Activated CD8-positive, alpha-beta memory T cell treated with anti-CD3 and anti-CD28 coated beads, Interleukin-2, amount 10 ng/mL, durations not matched to agents 7 days and 5 days (primary cell): ENCODE measurements around the gene SNRNP35. TPM values are rescaled to one million over a fixed set of nuclear protein-coding genes. Genes with fewer than 3 reads are reported as not detected.
A peak's percentile ranks its signal among the peaks of the same experiment; 100 is the strongest.
"Not testable (repeated sequence)": the region's sequence is repeated elsewhere in the genome, so short reads cannot be mapped to it uniquely, and the experiment has no call there.

Experiments used
- ATAC-seq: fragments of 150-1000 bp; cut with Tn5 transposase; one replicate; pipeline ENCODE4 v1.10.0; 2021; ENCODE audit warnings: moderate library complexity
- CTCF ChIA-PET: fragments of 350-600 bp; sonication (Branson Sonifier 250); formaldehyde crosslinking; loops from one replicate; lab custom pipeline; 2021; ENCODE audit warnings: antibody characterized with exemption; lab: Charles Lee
- DNase-seq: peaks from one replicate; pipeline ENCODE4 v3.0.0-alpha.2; 2020
- H3K27ac Mint-ChIP-seq: one replicate; pipeline ENCODE4 v1.8.0; 2021; ENCODE audit warnings: mild to moderate bottlenecking, mixed read lengths
- H3K27me3 Mint-ChIP-seq: one replicate; pipeline ENCODE4 v1.8.0; 2021; ENCODE audit warnings: mixed read lengths
- H3K36me3 Mint-ChIP-seq: one replicate; pipeline ENCODE4 v1.8.0; 2021; ENCODE audit warnings: mild to moderate bottlenecking, mixed read lengths
- H3K4me1 Mint-ChIP-seq: one replicate; pipeline ENCODE4 v1.8.0; 2021; ENCODE audit warnings: mixed read lengths
- H3K4me3 Mint-ChIP-seq: one replicate; pipeline ENCODE4 v1.8.0; 2021; ENCODE audit warnings: mild to moderate bottlenecking, moderate library complexity, mixed read lengths
- H3K9me3 Mint-ChIP-seq: one replicate; pipeline ENCODE4 v1.8.0; 2022; ENCODE audit warnings: low read depth, mixed read lengths
- total RNA-seq, 2 experiments: library from RNA; stranded (reverse); gene quantifications; one replicate each; pipeline ENCODE4 v1.2.3, GENCODE V29; 2021

The SNRNP35 gene
- total RNA-seq, 2 experiments from 2014 or later: 31.0 to 32.1 TPM

- Mint-ChIP-seq H3K36me3 (no peaks in the 10 kb centered on the region), H3K4me1 (peaks cover 19% of the 10 kb centered on the region), H3K27ac (peak overlapping the region; percentile 17), H3K27me3 (no peaks in the 10 kb centered on the region), H3K9me3 (no peaks in the 10 kb centered on the region), H3K4me3 (no peak overlapping the region)
- CTCF ChIA-PET: no interaction called here
- ATAC-seq (no peak), DNase-seq (no peak)
Observed at GRCh38 chr12:123483602-123484248, 25.8 kb downstream of the SNRNP35 start.

GRCh38 chr12:123485756-123486155 is 27.8 kb downstream of the SNRNP35 start:
- H3K4me1 Mint-ChIP-seq: peaks cover 17% of the 10 kb centered on the region
- CTCF ChIA-PET: interaction anchor here (1.0 kb wide), 1 partner anchor 111 kb away, joined by 3 read pairs; no protein-coding TSS in a partner anchor
- H3K36me3 Mint-ChIP-seq: no peaks in the 10 kb centered on the region
- ATAC-seq (no peak), DNase-seq (no peak)
- H3K9me3 Mint-ChIP-seq: no peaks in the 10 kb centered on the region
- H3K27me3 Mint-ChIP-seq: no peaks in the 10 kb centered on the region
- H3K4me3 Mint-ChIP-seq: no peak overlapping the region
- H3K27ac Mint-ChIP-seq: no peak overlapping the region

DNA sequence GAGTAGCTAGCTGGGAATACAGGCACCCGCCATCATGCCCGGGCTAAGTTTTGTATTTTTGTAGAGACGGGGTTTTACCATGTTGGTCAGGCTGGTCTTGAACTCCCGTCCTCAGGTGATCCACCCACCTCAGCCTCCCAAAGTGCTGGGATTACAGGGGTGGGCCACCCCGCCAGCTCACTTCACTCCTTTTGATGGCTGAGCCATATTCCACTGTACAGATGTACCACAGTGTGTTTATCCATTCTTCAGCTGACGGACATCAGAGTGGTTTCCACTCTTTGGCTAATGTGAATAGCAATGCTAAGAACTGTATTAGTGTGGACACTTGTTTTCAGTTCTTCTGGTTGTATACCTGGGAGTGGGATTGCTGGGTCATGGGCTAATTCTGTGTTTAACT is 29.5 kb downstream of the SNRNP35 start:
- H3K27ac Mint-ChIP-seq: no peak overlapping the region
- no peak overlapping the region for H3K4me3 Mint-ChIP-seq
- CTCF ChIA-PET: no interaction called here
- ATAC-seq (no peak), DNase-seq (no peak)
- H3K27me3 Mint-ChIP-seq: no peaks in the 10 kb centered on the region
- H3K4me1 Mint-ChIP-seq: peaks cover 17% of the 10 kb centered on the region
- H3K9me3 Mint-ChIP-seq: no peaks in the 10 kb centered on the region
- no peaks in the 10 kb centered on the region for H3K36me3 Mint-ChIP-seq

DNA sequence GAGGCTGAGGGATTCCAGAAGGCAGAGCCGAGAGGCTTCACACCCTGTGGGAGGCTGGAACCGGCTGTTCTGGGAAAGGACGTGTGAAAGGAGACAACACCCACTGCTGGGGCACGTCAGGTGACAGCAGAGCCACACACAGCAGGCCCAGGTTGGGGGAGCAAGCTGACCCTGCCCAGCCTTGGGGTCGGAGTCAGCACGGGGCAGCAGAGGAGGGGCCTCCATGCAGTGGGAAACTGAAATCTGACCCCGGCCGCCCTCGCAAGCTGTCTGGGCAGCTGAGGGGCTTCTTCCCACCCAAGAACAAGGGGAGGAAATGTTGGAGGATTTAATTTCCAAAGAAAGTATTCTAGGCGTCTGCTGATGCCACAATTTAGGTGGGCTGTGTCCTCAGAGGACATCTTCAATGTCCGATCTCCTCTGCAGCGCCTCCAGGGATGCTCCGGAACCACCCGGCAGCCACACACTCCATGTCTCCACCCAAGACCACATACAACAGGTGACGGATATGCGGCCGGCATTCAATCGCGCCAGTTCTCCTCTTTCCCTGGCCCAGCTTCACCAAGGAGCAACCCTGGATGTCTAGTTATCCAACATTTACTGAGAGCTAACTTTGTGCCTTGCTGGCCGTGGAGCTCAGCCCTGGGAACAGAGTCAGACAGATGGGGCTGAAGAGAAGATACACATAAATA is 30.7 kb downstream of the SNRNP35 start:
- no peaks in the 10 kb centered on the region for H3K36me3 Mint-ChIP-seq
- H3K4me3 Mint-ChIP-seq: no peak overlapping the region
- no peak for ATAC-seq
- CTCF ChIA-PET: no interaction called here
- no peak for DNase-seq
- no peaks in the 10 kb centered on the region for H3K9me3 Mint-ChIP-seq
- no peaks in the 10 kb centered on the region for H3K27me3 Mint-ChIP-seq
- H3K27ac Mint-ChIP-seq: no peak overlapping the region
- peaks cover 12% of the 10 kb centered on the region for H3K4me1 Mint-ChIP-seq

DNA sequence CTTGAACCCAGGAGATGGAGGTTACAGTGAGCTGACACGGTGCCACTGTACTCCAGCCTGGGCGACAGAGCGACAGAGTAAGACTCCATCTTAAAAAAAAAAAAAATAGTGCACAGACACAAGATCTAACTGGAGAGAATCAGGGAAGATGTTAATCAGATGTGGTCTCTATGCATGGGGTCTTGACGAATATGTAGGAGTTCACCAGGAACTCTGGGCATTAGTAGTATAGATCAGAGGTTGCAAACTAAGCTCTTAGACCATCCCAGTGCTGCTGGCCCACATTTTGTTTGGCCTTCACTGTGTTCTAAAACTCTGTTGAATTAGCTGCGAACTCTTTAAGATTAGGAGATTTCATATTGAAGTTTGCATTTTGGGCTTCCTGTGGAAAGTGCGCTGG is 31.6 kb downstream of the SNRNP35 start:
- Mint-ChIP-seq H3K27ac (no peak overlapping the region), H3K4me3 (no peak overlapping the region), H3K4me1 (peaks cover 3% of the 10 kb centered on the region), H3K36me3 (no peaks in the 10 kb centered on the region), H3K9me3 (no peaks in the 10 kb centered on the region), H3K27me3 (no peaks in the 10 kb centered on the region)
- DNase-seq (no peak), ATAC-seq (no peak)
- CTCF ChIA-PET: interaction anchor here (0.9 kb wide), 1 partner anchor 12 kb away, joined by 3 read pairs; no protein-coding TSS in a partner anchor

GRCh38 chr12:123490089-123490488 is 32.1 kb downstream of the SNRNP35 start:
- Mint-ChIP-seq H3K27me3 (no peaks in the 10 kb centered on the region), H3K4me3 (no peak overlapping the region), H3K36me3 (no peaks in the 10 kb centered on the region), H3K9me3 (no peaks in the 10 kb centered on the region), H3K4me1 (no peaks in the 10 kb centered on the region), H3K27ac (no peak overlapping the region)
- DNase-seq (no peak), ATAC-seq (no peak)
- CTCF ChIA-PET: interaction anchor here (0.9 kb wide), 1 partner anchor 12 kb away, joined by 3 read pairs; no protein-coding TSS in a partner anchor

DNA sequence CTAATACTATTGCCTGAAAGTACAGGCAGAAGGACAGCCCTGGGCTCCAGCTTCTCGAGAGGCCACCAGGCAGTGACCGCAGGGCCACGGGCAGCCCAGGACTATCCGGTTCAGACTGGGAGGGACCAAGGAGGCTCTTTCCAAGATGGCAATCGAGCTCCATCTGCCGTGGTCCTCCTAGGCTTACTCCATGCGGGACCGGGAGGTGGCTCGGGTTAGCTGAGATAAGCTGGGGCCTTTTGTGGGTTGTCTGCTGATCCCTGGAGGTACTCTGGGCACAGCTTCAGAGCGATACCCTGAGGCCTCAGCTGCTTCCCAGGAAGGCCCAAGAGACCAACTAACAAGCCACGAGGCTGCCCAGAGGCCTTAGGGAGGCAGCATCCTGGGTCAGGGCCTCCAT is 33.1 kb downstream of the SNRNP35 start:
- Mint-ChIP-seq H3K4me3 (no peak overlapping the region), H3K27ac (no peak overlapping the region), H3K9me3 (no peaks in the 10 kb centered on the region), H3K36me3 (no peaks in the 10 kb centered on the region), H3K4me1 (no peaks in the 10 kb centered on the region), H3K27me3 (no peaks in the 10 kb centered on the region)
- CTCF ChIA-PET: no interaction called here
- no peak for ATAC-seq
- DNase-seq: no peak

DNA sequence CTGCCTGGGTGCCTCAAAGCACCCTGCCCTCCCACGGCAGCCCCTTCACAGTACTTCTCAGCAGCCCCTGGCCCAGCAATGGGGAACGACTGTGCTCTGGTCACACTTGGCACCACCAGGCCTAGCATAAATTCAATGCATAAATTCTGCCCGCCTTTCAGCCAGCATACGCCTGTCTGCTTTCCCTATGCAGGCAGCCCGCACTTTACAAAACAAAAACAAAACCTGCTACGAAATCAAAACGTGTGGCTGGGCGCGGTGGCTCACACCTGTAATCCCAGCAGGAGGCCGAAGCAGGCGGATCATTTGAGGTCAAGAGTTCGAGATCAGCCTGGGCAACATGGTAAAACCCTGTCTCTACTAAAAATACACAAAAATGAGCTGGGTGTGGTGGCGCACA is 33.5 kb downstream of the SNRNP35 start:
- H3K4me3 Mint-ChIP-seq: no peak overlapping the region
- ATAC-seq: no peak
- no peaks in the 10 kb centered on the region for H3K9me3 Mint-ChIP-seq
- no peak for DNase-seq
- no peak overlapping the region for H3K27ac Mint-ChIP-seq
- CTCF ChIA-PET: no interaction called here
- H3K4me1 Mint-ChIP-seq: no peaks in the 10 kb centered on the region
- H3K36me3 Mint-ChIP-seq: no peaks in the 10 kb centered on the region
- H3K27me3 Mint-ChIP-seq: no peaks in the 10 kb centered on the region

- H3K27ac Mint-ChIP-seq, H3K9me3 Mint-ChIP-seq, CTCF ChIA-PET, H3K36me3 Mint-ChIP-seq, H3K4me3 Mint-ChIP-seq, H3K4me1 Mint-ChIP-seq, H3K27me3 Mint-ChIP-seq, ATAC-seq, DNase-seq: not testable (repeated sequence)
Observed at GRCh38 chr12:123492339-123493039, 34.5 kb downstream of the SNRNP35 start.

DNA sequence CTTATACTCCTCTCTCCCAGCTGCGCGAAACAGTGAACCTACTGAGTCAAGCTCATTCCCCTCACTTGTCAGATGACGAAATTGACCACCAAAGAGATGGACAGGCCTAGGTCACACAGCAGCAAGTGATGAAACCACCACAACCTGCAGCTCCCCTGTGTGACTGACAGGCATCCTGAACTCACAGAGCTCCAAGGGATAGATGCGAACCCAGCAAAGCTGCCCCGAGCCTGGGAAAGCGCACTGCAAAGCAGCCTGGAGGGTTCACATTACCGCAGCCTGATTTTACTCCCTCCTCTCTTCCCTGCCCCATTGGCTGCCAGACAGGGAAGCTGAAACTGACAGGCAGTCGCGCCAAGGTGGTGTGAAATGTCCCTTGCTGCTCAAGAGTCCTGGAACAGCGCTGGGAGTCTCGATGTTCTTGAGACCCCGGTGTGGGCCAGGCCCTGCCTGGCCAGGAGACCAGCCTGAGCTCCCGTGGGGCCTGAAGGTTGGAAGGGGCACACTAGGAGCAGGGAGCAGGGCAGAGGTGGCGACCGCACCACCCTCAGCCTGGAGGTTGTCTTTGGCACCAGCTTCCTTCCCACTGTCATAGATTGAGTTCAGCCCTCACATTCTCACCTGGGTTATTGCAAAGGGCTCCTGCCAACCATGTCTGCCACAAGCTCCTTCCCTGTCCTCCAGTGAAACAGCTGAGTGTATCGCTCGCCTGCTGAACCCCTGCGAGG is 36.3 kb downstream of the SNRNP35 start:
- CTCF ChIA-PET: interaction anchor here (0.6 kb wide), 1 partner anchor 23 kb away, joined by 4 read pairs; no protein-coding TSS in a partner anchor
- no peak overlapping the region for H3K27ac Mint-ChIP-seq
- ATAC-seq (no peak), DNase-seq (no peak)
- no peak overlapping the region for H3K4me3 Mint-ChIP-seq
- H3K27me3 Mint-ChIP-seq: no peaks in the 10 kb centered on the region
- no peaks in the 10 kb centered on the region for H3K36me3 Mint-ChIP-seq
- H3K4me1 Mint-ChIP-seq: no peaks in the 10 kb centered on the region
- H3K9me3 Mint-ChIP-seq: no peaks in the 10 kb centered on the region

GRCh38 chr12:123497065-123497464 is 39.1 kb downstream of the SNRNP35 start:
- ATAC-seq: no peak
- Mint-ChIP-seq H3K27me3 (no peaks in the 10 kb centered on the region), H3K9me3 (no peaks in the 10 kb centered on the region), H3K27ac (no peak overlapping the region), H3K4me1 (no peaks in the 10 kb centered on the region), H3K36me3 (no peaks in the 10 kb centered on the region), H3K4me3 (no peak overlapping the region)
- no peak for DNase-seq
- CTCF ChIA-PET: interaction anchor here (1.0 kb wide), 1 partner anchor 20 kb away, joined by 3 read pairs; no protein-coding TSS in a partner anchor

DNA sequence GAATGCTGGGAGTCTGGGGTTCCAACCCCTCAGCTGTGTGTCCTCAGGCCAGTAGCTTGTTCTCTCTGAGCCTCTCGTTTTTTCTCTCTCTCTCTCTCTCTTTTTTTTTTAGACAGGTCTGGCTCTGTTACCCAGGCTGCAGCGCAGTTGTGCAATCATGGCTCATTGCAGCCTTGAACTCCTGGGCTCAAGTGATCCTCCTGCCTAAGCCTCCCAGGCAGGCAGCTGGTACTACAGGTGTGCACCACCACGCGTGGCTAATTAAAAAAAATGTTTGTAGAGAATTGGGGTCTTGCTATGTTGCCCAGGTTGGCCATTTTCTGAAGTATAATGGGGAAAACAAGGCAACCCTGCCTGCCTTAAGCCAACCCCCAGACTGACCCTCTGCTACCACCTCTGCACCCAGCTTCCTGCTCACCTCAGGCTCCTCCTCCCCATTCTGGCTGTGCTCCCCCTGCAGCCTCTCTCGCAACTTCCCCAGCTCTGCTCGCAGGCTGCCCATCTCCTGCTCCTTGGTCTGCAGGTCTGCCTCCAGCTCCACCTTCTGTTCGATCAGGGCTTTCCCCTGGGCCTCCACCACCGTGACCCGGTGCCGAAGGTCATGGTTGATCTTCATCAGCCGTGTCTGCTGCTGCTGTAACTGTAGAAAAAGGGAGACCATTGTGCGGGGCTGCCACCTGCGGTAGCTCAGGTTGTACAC is 40.3 kb downstream of the SNRNP35 start:
- Mint-ChIP-seq H3K4me3 (no peak overlapping the region), H3K27ac (no peak overlapping the region), H3K9me3 (no peaks in the 10 kb centered on the region), H3K4me1 (no peaks in the 10 kb centered on the region), H3K27me3 (no peaks in the 10 kb centered on the region), H3K36me3 (no peaks in the 10 kb centered on the region)
- ATAC-seq (no peak), DNase-seq (no peak)
- CTCF ChIA-PET: no interaction called here

DNA sequence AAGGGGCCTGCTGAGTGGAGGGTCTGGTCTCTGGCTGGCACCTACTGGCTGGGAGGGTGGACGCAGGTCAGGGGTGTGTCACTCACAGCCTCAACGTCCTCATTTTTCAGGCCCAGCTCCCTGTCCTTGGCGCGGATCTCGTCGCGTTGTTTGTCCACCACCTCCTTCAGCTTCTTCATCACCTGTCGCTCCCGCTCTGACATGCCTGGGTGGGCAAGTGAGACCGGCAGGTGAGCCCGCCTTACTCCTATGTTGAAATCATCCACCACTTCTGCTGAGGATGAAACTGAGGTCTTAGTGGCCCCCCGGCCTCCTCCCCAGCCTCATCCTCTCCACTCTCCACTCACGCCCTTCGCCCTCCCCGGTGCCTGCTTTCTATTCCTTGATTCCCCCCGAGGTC is 41.4 kb downstream of the SNRNP35 start:
- DNase-seq (no peak), ATAC-seq (no peak)
- Mint-ChIP-seq H3K36me3 (no peaks in the 10 kb centered on the region), H3K4me3 (no peak overlapping the region), H3K27me3 (no peaks in the 10 kb centered on the region), H3K27ac (no peak overlapping the region), H3K4me1 (no peaks in the 10 kb centered on the region), H3K9me3 (no peaks in the 10 kb centered on the region)
- CTCF ChIA-PET: no interaction called here
